Epithelial cell of proximal tubule (primary cell): ENCODE measurements around the gene OTX1. TPM values are rescaled to one million over a fixed set of nuclear protein-coding genes. Genes with fewer than 3 reads are reported as not detected.
"Not testable (repeated sequence)": the region's sequence is repeated elsewhere in the genome, so short reads cannot be mapped to it uniquely, and the experiment has no call there.

Experiments used
- DNase-seq: peaks from one replicate; pipeline ENCODE4 v3.0.0-alpha.2; 2011; ENCODE audit warnings: low read depth
- H3K4me3 ChIP-seq: 2 replicates; pipeline ENCODE4 v1.5.1; 2011; ENCODE audit warnings: low read depth, mild to moderate bottlenecking, low read length
- CTCF ChIP-seq: conservative IDR thresholded peaks from 2 replicates; pipeline ENCODE4 v1.5.1; 2012; ENCODE audit warnings: low read depth, mild to moderate bottlenecking, low read length
- total RNA-seq: library from RNA; depleted of rRNA; stranded (reverse); fragments of >200 nt; gene quantifications from 2 replicates; pipeline ENCODE4 v1.2.3, GENCODE V29; 2015

OTX1 gene
- total RNA-seq, 1 donor from 2014 or later = not detected

GRCh38 chr2:63073994-63074393 lies 23.4 kb downstream of the OTX1 start:
- TF ChIP-seq CTCF = no peak
- H3K4me3 ChIP-seq = no peak overlapping the region
- no peak for DNase-seq

GRCh38 chr2:63074399-63074798 lies 23.8 kb downstream of the OTX1 start:
- DNase-seq, H3K4me3 ChIP-seq: not testable (repeated sequence)

GRCh38 chr2:63078852-63079606 lies 28.4 kb downstream of the OTX1 start:
- TF ChIP-seq CTCF = peak; percentile 37
- H3K4me3 ChIP-seq = no peak overlapping the region
- DNase-seq = peak; percentile 53

- no peak for DNase-seq
- TF ChIP-seq CTCF = no peak
- H3K4me3 ChIP-seq = no peak overlapping the region
Measured at GRCh38 chr2:63081404-63081803, 30.8 kb downstream of the OTX1 start.

- DNase-seq = no peak
- no peak overlapping the region for H3K4me3 ChIP-seq
- TF ChIP-seq CTCF = no peak
Measured at GRCh38 chr2:63086687-63087086, 36.1 kb downstream of the OTX1 start.

- H3K4me3 ChIP-seq = no peak overlapping the region
- DNase-seq = no peak
- no peak for TF ChIP-seq CTCF
Measured at GRCh38 chr2:63092401-63092800, 41.8 kb downstream of the OTX1 start.

GRCh38 chr2:63092857-63093256 lies 42.2 kb downstream of the OTX1 start:
- no peak overlapping the region for H3K4me3 ChIP-seq
- DNase-seq = no peak
- no peak for TF ChIP-seq CTCF
